K562 (cell line): ENCODE data around the gene MMP24OS. TPM values are rescaled to one million over a fixed set of nuclear protein-coding genes. Genes with fewer than 3 reads are reported as not detected.

Experiments
- ARID1B ChIP-seq: fragments of 450-650 bp; IDR thresholded peaks from 2 replicates; pipeline ENCODE4 v1.6.1; 2016; ENCODE audit warnings: antibody characterized with exemption, mild to moderate bottlenecking, inconsistent platforms
- BRCA1 ChIP-seq, 2 experiments: fragments of 450-650 bp in 1 of 2; sonication (generic) in 1 of 2; formaldehyde crosslinking in 1 of 2; IDR thresholded peaks; 2 replicates each; pipeline versions ENCODE4 v1.5.0 to v1.6.1; 2017 to 2020; ENCODE audit warnings: mild to moderate bottlenecking in 1 of 2, missing genetic modification reagents in 1 of 2
- BRD9 ChIP-seq: fragments of 450-650 bp; IDR thresholded peaks from 2 replicates; pipeline ENCODE4 v1.6.1; 2018; ENCODE audit warnings: low read depth; ENCODE audit not compliant: partially characterized antibody
- CC2D1A ChIP-seq: fragments of 450-650 bp; IDR thresholded peaks from 2 replicates; pipeline ENCODE4 v1.6.1; 2017; ENCODE audit warnings: mild to moderate bottlenecking
- CHD1 ChIP-seq: fragments of 200-600 bp; sonication (generic); IDR thresholded peaks from one replicate; pipeline ENCODE4 v1.6.1; 2012; ENCODE audit warnings: mild to moderate bottlenecking, moderate library complexity, low read length, inconsistent platforms
- CREBBP ChIP-seq: IDR thresholded peaks from one replicate; pipeline ENCODE4 v1.6.1; 2012; ENCODE audit warnings: low read depth, mild to moderate bottlenecking, control low read depth, inconsistent platforms, low read length
- CTBP1 ChIP-seq: fragments of 450-650 bp; IDR thresholded peaks from 2 replicates; pipeline ENCODE4 v1.6.1; 2016; ENCODE audit warnings: borderline replicate concordance
- ELF1 ChIP-seq: fragments of 200-800 bp; sonication (Bioruptor generic); IDR thresholded peaks from 2 replicates; pipeline ENCODE4 v1.6.1; 2016; ENCODE audit warnings: missing genetic modification characterization, missing compliant biosample characterization
- ELF2 ChIP-seq: fragments of 250-450 bp; sonication (Bioruptor Pico); IDR thresholded peaks from 2 replicates; pipeline ENCODE4 v1.5.0; 2021; ENCODE audit warnings: mild to moderate bottlenecking
- ETV1 ChIP-seq: fragments of 450-650 bp; conservative IDR thresholded peaks from 2 replicates; pipeline ENCODE4 v1.6.1; 2016; ENCODE audit warnings: missing genetic modification characterization, control low read depth, low read depth, missing compliant biosample characterization
- HDAC2 ChIP-seq: fragments of 450-650 bp; IDR thresholded peaks from 2 replicates; pipeline ENCODE4 v1.6.1; 2016; ENCODE audit warnings: mild to moderate bottlenecking
- HDGF ChIP-seq: fragments of 450-650 bp; IDR thresholded peaks from 2 replicates; pipeline ENCODE4 v1.6.1; 2016
- ID3 ChIP-seq, 2 experiments: fragments of 250-450 bp in 1 of 2; fragments of 450-650 bp in 1 of 2; sonication (Bioruptor Pico) in 1 of 2; IDR thresholded peaks; 2 replicates each; pipeline versions ENCODE4 v1.6.1 to v1.8.0; 2016 to 2021; ENCODE audit warnings: mild to moderate bottlenecking in 2 of 2, moderate library complexity in 2 of 2, missing compliant biosample characterization in 1 of 2, missing genetic modification characterization in 1 of 2
- JUNB ChIP-seq: fragments of 450-650 bp; formaldehyde crosslinking; conservative IDR thresholded peaks from 2 replicates; pipeline ENCODE4 v1.4.0; 2020; ENCODE audit warnings: mild to moderate bottlenecking
- MBD2 ChIP-seq: sonication (generic); IDR thresholded peaks from 2 replicates; pipeline ENCODE4 v1.6.1; 2016; ENCODE audit warnings: low read depth, borderline replicate concordance
- NKRF ChIP-seq: fragments of 450-650 bp; IDR thresholded peaks from 2 replicates; pipeline ENCODE4 v1.6.1; 2016; ENCODE audit warnings: borderline replicate concordance
- NR2C2 ChIP-seq, 2 experiments: fragments of 200-800 bp in 1 of 2; sonication (Bioruptor generic) in 1 of 2; sonication (generic) in 1 of 2; formaldehyde crosslinking in 1 of 2; IDR thresholded peaks; 2 replicates each; pipeline versions ENCODE4 v1.6.1 to v1.8.0; 2016 to 2022; ENCODE audit warnings: mild to moderate bottlenecking in 1 of 2, missing compliant biosample characterization in 1 of 2, missing genetic modification characterization in 1 of 2, missing genetic modification reagents in 1 of 2
- RBM17 ChIP-seq: fragments of 200-400 bp; formaldehyde crosslinking; IDR thresholded peaks from 2 replicates; pipeline ENCODE4 v1.6.1; 2017; ENCODE audit warnings: low read depth, mild to moderate bottlenecking, low read length, borderline replicate concordance
- SMARCA4 ChIP-seq: fragments of 450-650 bp; IDR thresholded peaks from 2 replicates; pipeline ENCODE4 v1.6.1; 2016
- ZNF175 ChIP-seq: fragments of 200-800 bp; sonication (Bioruptor generic); IDR thresholded peaks from 2 replicates; pipeline ENCODE4 v1.6.1; 2016; ENCODE audit warnings: low read depth, mild to moderate bottlenecking, missing genetic modification characterization, missing compliant biosample characterization
- ZNF592 ChIP-seq: fragments of 450-650 bp; IDR thresholded peaks from 2 replicates; pipeline ENCODE4 v1.6.1; 2017; ENCODE audit warnings: antibody characterized with exemption, mild to moderate bottlenecking
- polyA plus RNA-seq, 8 experiments: library from polyadenylated mRNA; depleted of rRNA in 4 of 8; stranded (reverse) in 5 of 8; unstranded in 3 of 8; fragments of >200 nt; fragmentation: Nextera tagmentation in 2 of 8; fragmentation: Illumina TruSeq in 1 of 8; extraction: Ambion mirVana in 2 of 8; extraction: Trizol in 1 of 8; gene quantifications; 2 replicates each; pipeline versions ENCODE4 v1.2.1 to v1.2.3, GENCODE V29; 2011 to 2014; ENCODE audit warnings: inconsistent platforms in 1 of 8, missing spikeins in 1 of 8
- total RNA-seq, 7 experiments: library from RNA; depleted of rRNA in 6 of 7; stranded (reverse); fragments of >200 nt in 6 of 7; fragmentation: Illumina TruSeq in 2 of 7; extraction: Trizol in 2 of 7; gene quantifications; 2 replicates each; pipeline versions ENCODE4 v1.2.1 to v1.2.3, GENCODE V29; 2011 to 2021; ENCODE audit warnings: low replicate concordance in 1 of 7

Gene MMP24OS
- total and polyA plus RNA-seq, 9 of the 15 experiments (the other 6 are each of a cell fraction or from before 2014, with no cell fraction given): 0.92 to 41.5 (median 11.4) TPM

- TF ChIP-seq ZNF592: no peak
- TF ChIP-seq NR2C2 (CRISPR knock-in tag; IDR thresholded peaks at IDR 0.05): no peak
- no peak; the same call in 1 of the 2 replicates for TF ChIP-seq NR2C2 (tag; IDR thresholded peaks at IDR 0.05)
- TF ChIP-seq SMARCA4: 0 out of 2 replicates have a peak, but pooled peaks have one; percentile 38
- 0 out of 2 replicates have a peak, but pooled peaks have one; percentile 7 for TF ChIP-seq ETV1
- 0 out of 2 replicates have a peak, but pooled peaks have one; percentile 18 for TF ChIP-seq ARID1B
- peak; percentile 41; the same call in 1 of the 2 replicates for TF ChIP-seq ZNF175 (CRISPR knock-in tag)
- TF ChIP-seq ELF2 (CRISPR knock-in tag): 0 out of 2 replicates have a peak, but pooled peaks have one; percentile 6
- TF ChIP-seq MBD2: 0 out of 2 replicates have a peak, but pooled peaks have one; percentile 2
- TF ChIP-seq CTBP1: 0 out of 2 replicates have a peak, but pooled peaks have one; percentile 7
- no peak for TF ChIP-seq JUNB
- no peak for TF ChIP-seq CHD1
- TF ChIP-seq CREBBP: no peak
- TF ChIP-seq RBM17: no peak
- peak; percentile 29 for TF ChIP-seq BRD9
- TF ChIP-seq ELF1 (tag): peak; percentile 72
- TF ChIP-seq ID3 (CRISPR knock-in tag; IDR thresholded peaks at IDR 0.05): no peak
- TF ChIP-seq ID3 (tag; IDR thresholded peaks at IDR 0.05): no peak
- TF ChIP-seq NKRF: peak; percentile 89; the same call in 1 of the 2 replicates
- peak; percentile 54 for TF ChIP-seq HDAC2
- TF ChIP-seq HDGF: 0 out of 2 replicates have a peak, but pooled peaks have one; percentile 34
- 0 out of 2 replicates have a peak, but pooled peaks have one; percentile 7 for TF ChIP-seq CC2D1A
- TF ChIP-seq BRCA1 (IDR thresholded peaks at IDR 0.05): no peak
- TF ChIP-seq BRCA1 (CRISPR knock-in tag; IDR thresholded peaks at IDR 0.05): peak; percentile 86; the same call in 1 of the 2 replicates
Observed at GRCh38 chr20:35284992-35285805, 7.3 kb upstream of the MMP24OS start (continued).
